ENCODE results near the gene ADAMTSL2.

DNA sequence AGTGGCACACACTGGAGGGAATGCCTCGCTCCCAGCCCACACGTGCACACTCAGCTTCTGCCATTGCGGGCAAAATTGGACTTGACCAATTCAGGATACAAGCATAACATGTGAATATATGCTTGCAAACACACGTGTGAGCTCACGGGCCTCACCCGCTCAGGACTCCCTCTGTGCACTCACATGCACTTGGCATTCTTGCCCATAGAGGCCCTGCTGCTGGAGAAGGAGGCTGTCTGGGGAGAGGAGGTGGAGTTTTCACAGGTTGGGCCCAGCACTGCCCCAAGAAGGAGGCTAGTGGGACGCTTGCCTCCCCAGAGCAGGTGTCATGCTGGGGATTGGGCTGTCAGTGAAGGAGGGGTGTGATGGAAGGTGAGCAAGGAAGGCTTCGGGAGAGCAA is 11.4 kb upstream of the ADAMTSL2 start:
- no peak for TF ChIP-seq POLR2A (IDR thresholded peaks at IDR 0.05)
- TF ChIP-seq, protein P1, sequence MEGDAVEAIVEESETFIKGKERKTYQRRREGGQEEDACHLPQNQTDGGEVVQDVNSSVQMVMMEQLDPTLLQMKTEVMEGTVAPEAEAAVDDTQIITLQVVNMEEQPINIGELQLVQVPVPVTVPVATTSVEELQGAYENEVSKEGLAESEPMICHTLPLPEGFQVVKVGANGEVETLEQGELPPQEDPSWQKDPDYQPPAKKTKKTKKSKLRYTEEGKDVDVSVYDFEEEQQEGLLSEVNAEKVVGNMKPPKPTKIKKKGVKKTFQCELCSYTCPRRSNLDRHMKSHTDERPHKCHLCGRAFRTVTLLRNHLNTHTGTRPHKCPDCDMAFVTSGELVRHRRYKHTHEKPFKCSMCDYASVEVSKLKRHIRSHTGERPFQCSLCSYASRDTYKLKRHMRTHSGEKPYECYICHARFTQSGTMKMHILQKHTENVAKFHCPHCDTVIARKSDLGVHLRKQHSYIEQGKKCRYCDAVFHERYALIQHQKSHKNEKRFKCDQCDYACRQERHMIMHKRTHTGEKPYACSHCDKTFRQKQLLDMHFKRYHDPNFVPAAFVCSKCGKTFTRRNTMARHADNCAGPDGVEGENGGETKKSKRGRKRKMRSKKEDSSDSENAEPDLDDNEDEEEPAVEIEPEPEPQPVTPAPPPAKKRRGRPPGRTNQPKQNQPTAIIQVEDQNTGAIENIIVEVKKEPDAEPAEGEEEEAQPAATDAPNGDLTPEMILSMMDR (IDR thresholded peaks at IDR 0.05): no peak
- TF ChIP-seq EP300 (IDR thresholded peaks at IDR 0.05): no peak

Measured in tibial nerve (tissue), 4 donors.